Motor neuron (in vitro differentiated cells): ENCODE results near the gene PCDHGB3. TPM values are rescaled to one million over a fixed set of nuclear protein-coding genes. Genes with fewer than 3 reads are reported as not detected.
"Not testable (repeated sequence)": the region's sequence is repeated elsewhere in the genome, so short reads cannot be mapped to it uniquely, and the experiment has no call there.

Experiments
- ATAC-seq, 8 experiments: fragments of 200-7000 bp; cut with Tn5 transposase; replicated peaks in 6 of 8; 2 replicates each; pipeline ENCODE4 v1.8.0; 2021; ENCODE audit warnings: mild to moderate bottlenecking in 8 of 8, moderate library complexity in 8 of 8
- H3K27ac ChIP-seq, 2 donors: fragments of 250-450 bp; sonication (Bioruptor Pico); 2 replicates each; pipeline ENCODE4 v1.9.0; 2021; ENCODE audit warnings: antibody characterized with exemption in 2 of 2, mild to moderate bottlenecking in 2 of 2, moderate library complexity in 1 of 2
- H3K4me1 ChIP-seq, 2 donors: fragments of 250-450 bp; sonication (Bioruptor Pico); replicated peaks in 1 of 2; 2 replicates each; pipeline ENCODE4 v1.6.1; 2021; ENCODE audit warnings: antibody characterized with exemption in 2 of 2, mild to moderate bottlenecking in 2 of 2, moderate library complexity in 1 of 2
- H3K4me3 ChIP-seq, 5 donors: fragments of 250-450 bp; sonication (Bioruptor Pico); 2 replicates each; pipeline ENCODE4 v1.9.0; 2021; ENCODE audit warnings: antibody characterized with exemption in 5 of 5, mild to moderate bottlenecking in 5 of 5, moderate library complexity in 4 of 5
- WGBS, 10 experiments: fragments of 450-650 bp; shearing (Covaris generic); methylation state at CpG; one replicate each; pipeline ENCODE4 v1.0.0; 2022; 5-methylcytosine and 5-hydroxymethylcytosine counted together
- in situ Hi-C, 9 experiments: fragments of 400-800 bp; cut with MboI; loops; one replicate each; pipeline ENCODE4 v1.15.0; 2021; ENCODE audit warnings: low sequenced_read_pairs in 9 of 9, low pct_unique_long_range_greater_than_20kb in 2 of 9; ENCODE audit not compliant: unreplicated experiment in 9 of 9
- total RNA-seq, 8 experiments: library from RNA; unstranded; fragments of 300-600 nt; gene quantifications; 2 replicates each; pipeline versions ENCODE4 v1.2.3 to v1.2.4, GENCODE V29; 2022

Gene PCDHGB3
- total RNA-seq, 8 experiments from 2014 or later = 0.22 to 6.5 (median 0.59) TPM

DNA sequence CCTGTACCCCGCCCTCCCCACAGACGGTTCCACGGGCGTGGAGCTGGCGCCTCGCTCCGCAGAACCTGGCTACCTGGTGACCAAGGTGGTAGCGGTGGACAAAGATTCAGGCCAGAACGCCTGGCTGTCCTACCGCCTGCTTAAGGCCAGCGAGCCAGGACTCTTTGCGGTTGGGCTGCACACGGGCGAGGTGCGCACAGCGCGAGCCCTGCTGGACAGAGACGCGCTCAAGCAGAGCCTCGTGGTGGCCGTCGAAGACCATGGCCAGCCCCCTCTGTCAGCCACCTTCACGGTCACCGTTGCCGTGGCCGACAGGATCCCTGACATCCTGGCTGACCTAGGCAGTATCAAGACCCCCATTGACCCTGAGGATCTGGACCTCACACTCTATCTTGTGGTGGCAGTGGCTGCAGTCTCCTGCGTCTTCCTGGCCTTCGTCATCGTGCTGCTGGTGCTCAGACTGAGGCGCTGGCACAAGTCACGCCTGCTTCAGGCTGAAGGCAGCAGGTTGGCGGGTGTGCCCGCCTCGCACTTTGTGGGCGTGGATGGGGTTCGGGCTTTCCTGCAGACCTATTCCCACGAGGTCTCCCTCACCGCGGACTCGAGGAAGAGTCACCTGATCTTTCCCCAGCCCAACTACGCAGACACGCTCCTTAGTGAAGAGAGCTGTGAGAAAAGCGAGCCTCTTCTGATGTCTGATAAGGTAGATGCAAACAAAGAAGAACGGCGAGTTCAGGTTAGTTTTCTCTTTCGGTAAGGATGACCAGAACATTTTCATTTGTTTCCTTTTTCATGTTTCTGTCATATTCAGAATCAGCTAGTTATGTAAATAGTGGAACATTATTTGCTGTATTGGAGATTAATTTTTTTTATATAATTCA is 3.8 kb upstream of the PCDHGB3 start:
- Histone ChIP-seq H3K27ac (no peak overlapping the region), H3K4me3 (no peak overlapping the region), H3K4me1 (no peaks in the 10 kb centered on the region)
- 29 to 96% (median 88%) methylated on average over 5 to 20 of the region's 46 CpGs for WGBS, 10 experiments
- no peak for ATAC-seq
- in situ Hi-C loops = no loop called here

- 27 to 100% (median 86%) methylated on average over 3 to 24 of the region's 69 CpGs; no CpG with 5 or more reads in 2 of the 10 experiments for WGBS, 10 experiments
- no peaks in the 10 kb centered on the region for H3K4me1 ChIP-seq
- in situ Hi-C loops = no loop called here
- H3K4me3 ChIP-seq = no peak overlapping the region
- no peak overlapping the region for H3K27ac ChIP-seq
- no peak for ATAC-seq
Measured at GRCh38 chr5:141371572-141372475, 1.8 kb downstream of the PCDHGB3 start.

DNA sequence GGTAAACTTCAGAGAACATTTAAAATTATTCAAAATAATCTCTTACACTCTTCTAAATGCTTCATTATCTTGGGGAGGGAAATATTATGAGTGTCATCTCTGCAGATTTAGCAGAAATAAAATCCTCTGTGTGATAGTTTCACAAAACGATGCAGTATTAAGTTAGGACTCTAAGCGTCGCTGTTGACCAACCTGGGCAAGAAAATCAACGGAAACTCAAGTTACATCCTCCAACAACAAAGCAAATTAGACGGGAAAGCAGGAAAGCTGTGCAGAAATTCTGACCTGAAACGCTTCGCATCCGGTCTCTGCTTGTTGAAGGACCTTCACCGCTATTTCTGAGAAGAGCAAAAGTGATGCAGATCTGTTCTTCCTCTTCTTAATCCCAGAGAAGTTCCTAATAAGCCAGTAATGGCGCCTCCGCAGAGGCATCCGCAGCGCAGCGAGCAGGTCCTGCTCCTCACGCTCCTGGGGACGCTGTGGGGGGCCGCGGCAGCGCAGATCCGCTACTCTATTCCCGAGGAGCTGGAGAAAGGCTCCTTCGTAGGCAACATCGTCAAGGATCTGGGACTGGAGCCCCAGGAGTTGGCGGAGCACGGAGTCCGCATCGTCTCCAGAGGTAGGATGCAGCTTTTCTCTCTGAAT is 3.8 kb downstream of the PCDHGB3 start, which contains the start of gene PCDHGA6:
Gene PCDHGA6 (plus strand): TSS at position 219 of the 645 bp plus-strand sequence. CDS start 193 bp downstream, at position 412.
- Histone ChIP-seq H3K4me1 (no peaks in the 10 kb centered on the region), H3K4me3 (no peak within 1 kb of the TSS), H3K27ac (no peak within 1 kb of the TSS)
- in situ Hi-C loops = no loop called here
- WGBS, 10 experiments = 0 to 97% (median 86%) methylated on average over 1 to 25 of the region's 27 CpGs; no CpG with 5 or more reads in 1 of the 10 experiments
- ATAC-seq = peak in 1 of 8 experiments; percentile 46

DNA sequence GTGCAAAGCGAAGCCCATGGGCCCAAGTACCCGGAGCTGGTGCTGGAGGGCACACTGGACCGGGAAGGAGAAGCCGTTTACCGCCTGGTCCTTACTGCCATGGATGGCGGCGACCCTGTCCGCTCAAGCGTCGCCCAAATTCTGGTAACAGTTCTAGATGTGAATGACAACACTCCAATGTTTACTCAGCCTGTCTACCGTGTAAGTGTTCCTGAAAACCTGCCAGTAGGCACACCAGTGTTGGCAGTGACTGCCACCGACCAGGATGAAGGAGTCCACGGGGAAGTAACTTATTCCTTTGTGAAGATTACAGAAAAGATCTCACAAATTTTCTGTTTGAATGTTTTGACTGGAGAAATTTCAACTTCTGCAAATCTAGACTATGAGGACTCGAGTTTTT is 4.6 kb downstream of the PCDHGB3 start:
- in situ Hi-C loops = no loop called here
- Histone ChIP-seq H3K4me3 (no peak overlapping the region), H3K27ac (no peak overlapping the region), H3K4me1 (no peaks in the 10 kb centered on the region)
- no peak for ATAC-seq
- 0 to 95% (median 70%) methylated on average over 1 to 10 of the region's 14 CpGs; no CpG with 5 or more reads in 1 of the 10 experiments for WGBS, 10 experiments

GRCh38 chr5:141375444-141376155 is 5.6 kb downstream of the PCDHGB3 start:
- in situ Hi-C loops, ATAC-seq, H3K4me1 ChIP-seq, H3K27ac ChIP-seq, H3K4me3 ChIP-seq: not testable (repeated sequence)
- 0 to 91% (median 50%) methylated on average over 1 to 7 of the region's 48 CpGs; no CpG with 5 or more reads in 6 of the 10 experiments for WGBS, 10 experiments

GRCh38 chr5:141382469-141383294 is 12.6 kb downstream of the PCDHGB3 start, which contains the start of gene PCDHGA7:
Gene PCDHGA7 (plus strand): TSS chr5:141382742. CDS start chr5:141382900, 158 bp downstream.
- peak in 2 of 8 experiments; percentile 47 to 64 for ATAC-seq
- no peak within 1 kb of the TSS for H3K27ac ChIP-seq
- H3K4me1 ChIP-seq = no peaks in the 10 kb centered on the region
- 24 to 94% (median 72%) methylated on average over 1 to 17 of the region's 37 CpGs for WGBS, 10 experiments
- H3K4me3 ChIP-seq = no peak within 1 kb of the TSS
- in situ Hi-C loops = no loop called here

DNA sequence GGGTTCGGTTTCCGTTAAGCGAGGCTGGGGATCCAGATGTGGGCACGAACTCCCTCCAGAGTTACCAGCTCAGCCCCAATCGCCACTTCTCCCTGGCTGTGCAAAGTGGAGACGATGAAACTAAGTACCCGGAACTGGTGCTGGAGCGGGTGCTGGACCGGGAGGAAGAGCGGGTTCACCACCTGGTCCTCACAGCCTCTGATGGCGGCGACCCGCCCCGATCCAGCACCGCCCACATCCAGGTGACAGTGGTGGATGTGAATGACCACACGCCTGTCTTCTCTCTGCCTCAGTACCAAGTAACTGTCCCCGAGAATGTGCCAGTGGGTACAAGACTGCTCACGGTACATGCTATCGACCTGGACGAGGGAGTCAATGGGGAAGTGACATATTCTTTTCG is 13.3 kb downstream of the PCDHGB3 start:
- in situ Hi-C loops = no loop called here
- WGBS, 10 experiments = 34 to 95% (median 80%) methylated on average over 1 to 16 of the region's 21 CpGs; no CpG with 5 or more reads in 3 of the 10 experiments
- Histone ChIP-seq H3K4me3 (no peak overlapping the region), H3K27ac (no peak overlapping the region), H3K4me1 (no peaks in the 10 kb centered on the region)
- ATAC-seq = no peak

- in situ Hi-C loops = no loop called here
- Histone ChIP-seq H3K4me3 (no peak overlapping the region), H3K27ac (no peak overlapping the region), H3K4me1 (no peaks in the 10 kb centered on the region)
- WGBS, 10 experiments = 5 to 97% (median 86%) methylated on average over 3 to 23 of the region's 43 CpGs; no CpG with 5 or more reads in 4 of the 10 experiments
- no peak for ATAC-seq
Measured at GRCh38 chr5:141384471-141385267, 14.6 kb downstream of the PCDHGB3 start.

- H3K4me1 ChIP-seq, H3K27ac ChIP-seq, in situ Hi-C loops: not testable (repeated sequence)
- peak in 5 of 8 experiments; percentile 60 to 99 (median 74) for ATAC-seq
- WGBS, 10 experiments = 0 to 82% (median 48%) methylated on average over 2 to 12 of the region's 40 CpGs; no CpG with 5 or more reads in 4 of the 10 experiments
- peak within 1 kb of the TSS in 1 of 5 donors; percentile 46 for H3K4me3 ChIP-seq
Measured at GRCh38 chr5:141387557-141388311, 17.7 kb downstream of the PCDHGB3 start, which contains the start of gene PCDHGB4. Gene PCDHGB4 (plus strand): TSS chr5:141387698. CDS start chr5:141387885, 187 bp downstream.

DNA sequence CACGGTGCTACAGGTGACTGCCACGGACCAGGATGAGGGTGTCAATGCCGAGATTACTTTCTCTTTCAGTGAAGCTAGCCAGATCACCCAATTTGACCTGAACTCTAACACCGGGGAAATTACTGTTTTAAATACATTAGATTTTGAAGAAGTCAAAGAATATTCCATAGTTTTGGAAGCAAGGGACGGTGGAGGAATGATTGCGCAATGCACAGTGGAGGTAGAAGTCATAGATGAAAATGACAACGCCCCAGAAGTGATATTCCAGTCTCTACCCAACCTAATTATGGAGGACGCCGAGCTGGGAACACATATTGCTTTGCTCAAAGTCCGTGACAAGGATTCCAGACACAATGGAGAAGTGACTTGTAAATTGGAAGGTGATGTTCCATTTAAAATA is 18.6 kb downstream of the PCDHGB3 start:
- WGBS, 10 experiments = 27 to 100% (median 84%) methylated on average over 3 to 9 of the region's 10 CpGs
- H3K27ac ChIP-seq = no peak overlapping the region
- in situ Hi-C loops = no loop called here
- H3K4me3 ChIP-seq = peak overlapping the region in 1 of 5 donors; percentile 24
- no peak for ATAC-seq
- H3K4me1 ChIP-seq = no peaks in the 10 kb centered on the region
